Activated CD4-positive, alpha-beta T cell treated with anti-CD3 and anti-CD28 coated beads, Interleukin-2, amount 50 U/mL, for 1 hour (primary cell): ENCODE data around the gene TENM4.

Experiments
- DNase-seq: peaks from one replicate; pipeline ENCODE4 v3.0.0-alpha.2; 2020

Gene TENM4

DNA sequence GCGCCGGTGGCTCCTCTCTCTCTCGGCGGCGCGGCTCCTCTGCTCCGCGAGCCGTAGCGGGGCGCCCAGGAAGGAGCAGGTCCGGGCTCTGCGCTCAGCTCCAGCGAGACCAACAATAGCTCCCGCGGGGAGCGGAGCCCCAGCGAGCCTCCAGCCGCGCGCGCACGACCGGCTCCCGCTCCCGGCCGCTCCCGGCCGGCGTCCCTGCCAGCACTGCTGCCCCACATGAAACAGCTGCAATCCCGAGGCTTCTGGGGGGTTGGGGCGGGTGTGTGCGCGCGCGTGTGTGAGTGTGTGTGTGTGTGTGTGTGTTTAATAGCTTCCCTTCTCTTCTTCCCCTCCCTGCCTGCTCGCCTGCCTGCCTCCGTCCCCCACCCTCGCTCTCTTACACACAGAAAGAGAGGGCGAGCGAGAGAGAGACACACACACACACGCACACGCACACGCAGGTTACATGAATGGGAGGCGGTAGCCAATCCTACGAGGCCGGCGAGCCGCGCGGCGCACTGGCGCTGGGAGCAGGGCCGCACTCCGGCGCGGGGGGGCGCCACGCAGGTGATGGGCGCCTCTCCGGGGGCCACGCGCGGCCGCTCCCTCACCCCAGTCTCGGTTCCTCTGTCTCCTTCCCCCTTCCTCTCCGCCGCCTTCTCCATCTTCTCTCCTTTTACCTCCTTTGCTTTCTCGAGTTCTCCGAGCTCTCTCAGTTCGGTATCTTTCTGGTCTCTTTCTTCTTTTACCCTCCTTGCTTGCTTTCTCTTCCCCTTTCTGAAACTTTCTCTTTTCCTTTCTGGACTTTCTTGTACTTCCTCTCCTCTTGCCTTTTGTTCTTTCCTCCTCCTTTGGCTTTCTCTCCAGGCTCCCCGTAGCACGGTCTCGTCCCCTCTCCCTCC is at the start of gene TENM4:
TSS of gene TENM4 (minus strand) at position 460 of the 890 bp plus-strand sequence. CDS start 371,086 bp downstream, outside the sequence.
- no peak for DNase-seq

GRCh38 chr11:79488286-79488685 is 47.5 kb upstream of the TENM4 start:
- no peak for DNase-seq

DNA sequence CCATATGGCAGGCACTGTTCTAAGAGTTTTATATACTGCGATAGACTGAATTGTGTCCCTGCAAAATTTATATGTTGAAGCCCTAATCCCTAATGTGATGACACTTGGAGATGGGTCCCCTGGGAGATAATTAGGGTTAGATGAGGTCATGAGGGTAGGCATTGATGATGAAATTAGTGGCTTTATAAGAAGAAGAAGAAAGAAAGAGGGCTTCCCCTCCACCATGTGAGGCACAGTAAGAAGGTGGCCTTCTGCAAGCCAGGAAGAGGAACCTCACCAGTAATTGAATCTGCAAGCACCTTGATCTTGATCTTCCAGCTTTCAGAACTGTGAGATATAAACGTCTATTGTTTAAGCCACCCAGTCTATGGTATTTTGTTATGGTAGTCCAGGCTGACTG is 46.6 kb upstream of the TENM4 start:
- DNase-seq, result no peak

GRCh38 chr11:79486242-79486984 is 45.6 kb upstream of the TENM4 start:
- no peak for DNase-seq

- DNase-seq, result no peak
These were observed 44.9 kb upstream of the TENM4 start for GRCh38 chr11:79485694-79486093.

DNA sequence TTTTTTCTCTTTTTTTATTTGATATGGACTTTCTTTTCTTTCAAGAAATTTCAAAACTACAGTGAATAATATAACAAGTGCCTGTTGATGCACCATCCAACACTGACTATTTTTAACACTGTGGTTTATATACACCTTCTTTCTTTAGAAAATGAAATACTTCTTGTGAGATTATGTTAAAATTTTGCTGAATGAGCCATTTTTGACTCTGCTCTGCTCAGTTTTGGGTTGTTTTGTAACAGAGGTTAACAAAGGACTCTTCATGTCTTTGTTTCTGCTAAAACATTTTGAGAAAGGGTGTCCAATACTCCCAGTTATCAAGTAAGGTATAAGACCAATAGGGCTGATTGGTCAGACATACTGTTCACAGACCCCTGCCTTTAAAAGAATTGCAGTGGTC is 44.0 kb upstream of the TENM4 start:
- no peak for DNase-seq

DNA sequence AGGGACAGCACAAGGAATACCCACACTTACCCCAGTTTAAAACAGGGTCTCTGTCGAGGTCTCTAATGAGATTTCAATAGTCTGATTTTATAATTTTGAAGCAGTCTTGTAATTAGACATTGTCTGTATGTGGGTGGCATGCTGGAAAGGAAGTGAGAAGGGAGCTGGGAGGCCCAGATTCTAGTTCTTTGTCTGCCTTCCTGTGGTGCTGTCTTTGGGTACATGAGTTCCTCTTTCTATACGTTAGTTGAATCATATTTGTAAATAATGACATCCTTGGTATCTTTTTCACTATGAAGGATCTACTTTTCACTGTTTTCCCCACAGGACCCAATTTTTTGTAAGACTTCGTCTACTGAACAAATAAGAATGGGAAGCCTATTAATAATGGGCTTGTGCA is 42.0 kb upstream of the TENM4 start:
- DNase-seq, result no peak

DNA sequence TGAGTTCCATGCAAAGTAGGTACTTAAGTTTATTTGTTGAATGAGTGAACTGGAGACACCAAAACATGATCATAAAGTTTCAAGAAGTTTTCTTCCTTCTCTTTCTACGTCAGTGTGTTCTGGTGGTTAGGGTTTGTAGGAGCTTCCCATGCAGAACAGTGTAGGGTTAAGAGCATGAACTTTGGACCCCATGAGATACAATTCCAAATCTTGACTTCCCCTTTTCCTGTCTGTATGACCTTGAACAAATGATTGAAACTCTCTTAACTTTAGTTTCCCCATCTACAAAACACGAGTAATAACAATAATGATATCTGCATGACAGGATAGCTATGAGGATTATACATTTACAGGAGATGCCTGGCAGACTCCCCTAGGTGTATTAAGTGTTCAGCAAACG is 41.0 kb upstream of the TENM4 start:
- no peak for DNase-seq

DNA sequence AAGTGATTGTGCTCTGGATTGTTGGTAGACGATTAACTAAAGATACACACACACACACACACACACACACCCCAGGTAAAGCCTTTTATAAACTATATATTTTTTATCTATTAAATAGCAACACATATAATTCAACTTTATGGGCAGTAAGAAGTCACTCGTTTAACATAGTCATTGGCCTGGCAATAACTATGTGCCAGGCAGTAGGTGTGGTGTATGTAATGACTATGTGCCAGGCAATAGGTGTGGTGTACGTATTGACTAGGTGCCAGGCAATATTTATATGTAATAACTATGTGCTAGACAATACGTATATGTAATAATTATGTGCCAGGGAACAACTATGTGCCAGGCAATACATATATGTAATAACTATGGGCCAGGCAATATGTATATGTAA is 40.0 kb upstream of the TENM4 start:
- no peak for DNase-seq

DNA sequence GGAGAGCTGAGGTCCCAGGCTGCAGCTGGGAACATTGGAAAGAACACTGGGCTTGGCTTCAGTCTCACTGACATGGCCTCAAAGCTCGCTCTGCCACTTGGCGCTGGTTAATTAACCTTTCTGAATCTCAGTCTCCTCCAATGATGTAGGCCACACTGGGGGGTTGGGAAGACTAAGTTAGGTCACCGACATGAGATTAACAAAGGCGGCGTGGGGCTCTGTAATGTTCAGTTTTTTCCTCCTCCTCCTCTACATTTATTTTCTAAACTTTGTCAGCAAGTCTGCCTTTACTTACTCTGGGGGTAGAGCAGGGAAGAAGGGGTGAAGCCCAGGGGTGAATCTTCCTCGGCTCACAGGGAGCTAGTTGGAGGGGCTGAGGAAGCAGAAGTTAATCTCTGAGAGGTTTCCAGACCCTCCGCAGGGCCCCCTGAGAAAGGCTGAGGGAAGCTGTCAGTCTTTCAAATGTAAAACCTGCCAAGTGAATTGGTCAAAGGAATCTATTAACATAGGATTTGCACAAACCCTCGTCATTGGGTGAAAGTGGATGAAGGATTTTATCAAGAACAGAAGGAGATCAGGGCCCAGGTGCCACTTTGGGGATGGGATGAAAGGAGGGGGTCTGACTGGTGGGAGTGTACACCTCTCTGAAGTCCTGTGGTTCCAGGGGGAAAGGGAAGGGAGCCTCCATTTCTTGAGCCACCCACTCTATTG is 32.1 kb upstream of the TENM4 start:
- DNase-seq, result no peak

GRCh38 chr11:79471071-79471844 is 30.4 kb upstream of the TENM4 start:
- no peak for DNase-seq

DNA sequence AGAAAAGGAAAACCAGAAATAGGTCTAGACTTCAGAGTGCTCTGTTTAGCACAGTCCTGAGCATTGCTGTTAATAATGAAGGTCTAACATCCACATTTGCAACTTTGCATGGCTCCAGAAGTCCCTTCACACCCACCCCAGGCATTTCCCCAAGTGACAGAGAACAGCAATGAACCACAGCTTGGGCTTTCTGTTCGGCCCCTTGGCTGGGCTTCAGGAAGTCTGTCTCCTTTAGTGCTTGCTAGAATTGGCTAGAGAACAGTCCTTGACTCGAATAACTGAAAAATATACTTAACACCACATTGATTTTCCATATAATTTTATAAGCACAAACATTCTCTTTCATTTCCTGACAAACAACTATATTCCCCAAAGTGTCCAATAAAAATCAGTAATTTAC is 29.3 kb upstream of the TENM4 start:
- DNase-seq, result no peak

DNA sequence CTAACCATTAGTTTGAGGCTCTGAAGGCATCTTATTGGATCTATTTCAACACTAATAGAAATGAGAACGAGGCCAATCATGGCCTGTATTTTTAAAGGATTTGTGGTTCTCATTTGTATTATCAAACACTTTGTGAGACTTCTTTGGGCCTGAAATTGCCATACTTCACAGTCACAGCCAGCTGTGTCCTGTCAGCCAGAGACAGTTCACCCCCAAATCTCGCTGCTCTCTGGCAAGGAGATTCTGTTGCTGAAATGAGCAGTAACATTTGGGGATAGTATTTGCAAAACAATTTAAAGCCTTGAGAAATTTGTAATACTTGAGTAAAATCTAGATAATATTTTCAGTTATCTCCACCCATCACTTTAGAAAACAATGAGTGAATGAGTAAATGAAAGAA is 26.9 kb upstream of the TENM4 start:
- no peak for DNase-seq

DNA sequence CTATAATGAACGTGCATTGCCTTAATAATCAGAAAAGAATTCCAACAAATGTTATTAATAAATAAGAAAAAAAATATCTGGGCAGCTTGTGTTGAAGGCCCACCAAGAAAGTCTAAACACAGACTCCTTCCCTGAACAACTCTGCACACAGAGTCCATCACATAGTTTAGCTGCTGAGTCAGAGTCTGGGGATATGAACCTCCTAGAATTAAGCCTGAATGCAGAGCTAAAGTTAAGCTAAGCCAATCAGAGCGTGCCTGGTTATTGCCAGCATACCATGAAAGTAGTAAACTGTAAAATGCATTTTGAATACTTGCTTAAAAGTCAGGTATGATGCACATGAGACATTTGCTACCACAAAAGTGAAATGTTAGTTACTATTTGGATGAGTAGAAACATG is 25.6 kb upstream of the TENM4 start:
- no peak for DNase-seq

GRCh38 chr11:79465160-79465559 is 24.3 kb upstream of the TENM4 start:
- DNase-seq, result no peak

DNA sequence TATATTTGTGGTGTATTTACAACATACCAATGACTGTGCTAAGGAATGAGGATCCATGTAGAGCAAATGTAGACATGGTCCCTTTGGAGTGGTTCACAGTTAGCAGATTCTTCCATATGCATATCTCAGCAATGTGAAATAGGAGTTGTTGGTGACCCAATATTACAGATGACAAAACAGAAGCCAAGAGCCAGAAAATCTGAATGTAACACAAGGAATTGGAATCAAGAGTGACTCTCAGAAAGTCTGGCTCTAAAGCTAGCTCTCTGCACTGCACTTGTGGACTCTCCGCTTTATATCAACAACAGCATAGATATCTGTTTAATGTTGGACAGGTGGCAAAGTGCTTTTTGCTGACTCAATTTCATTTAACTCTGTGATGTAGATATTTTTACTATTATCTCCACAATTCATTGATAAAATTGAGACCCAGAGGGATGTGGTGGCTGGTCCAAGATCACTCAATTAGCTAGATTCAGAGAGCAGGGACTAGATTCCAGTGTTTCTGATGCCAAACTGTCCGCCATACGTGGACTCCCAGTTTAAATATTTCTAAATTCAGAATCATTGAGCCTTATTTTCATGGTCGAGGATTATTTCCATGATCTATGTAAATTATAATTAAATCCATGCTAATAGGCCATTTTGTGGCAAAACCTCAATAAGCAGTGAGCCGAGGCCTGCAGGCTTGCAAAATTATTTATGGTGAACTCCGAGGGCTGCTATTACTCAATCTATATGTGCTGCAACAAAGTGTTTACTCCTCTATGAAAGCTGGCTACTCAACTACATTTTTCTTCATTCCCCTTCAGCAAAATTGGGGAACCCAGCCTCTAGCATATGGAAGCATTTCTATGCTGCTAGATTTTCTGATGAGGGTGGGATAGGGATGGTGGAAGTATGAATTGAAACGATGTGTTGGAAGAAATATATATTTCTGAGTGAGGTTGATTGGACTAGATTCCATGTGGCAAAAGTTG is 21.1 kb upstream of the TENM4 start:
- DNase-seq, result no peak

GRCh38 chr11:79461144-79461543 is 20.3 kb upstream of the TENM4 start:
- DNase-seq, result no peak

DNA sequence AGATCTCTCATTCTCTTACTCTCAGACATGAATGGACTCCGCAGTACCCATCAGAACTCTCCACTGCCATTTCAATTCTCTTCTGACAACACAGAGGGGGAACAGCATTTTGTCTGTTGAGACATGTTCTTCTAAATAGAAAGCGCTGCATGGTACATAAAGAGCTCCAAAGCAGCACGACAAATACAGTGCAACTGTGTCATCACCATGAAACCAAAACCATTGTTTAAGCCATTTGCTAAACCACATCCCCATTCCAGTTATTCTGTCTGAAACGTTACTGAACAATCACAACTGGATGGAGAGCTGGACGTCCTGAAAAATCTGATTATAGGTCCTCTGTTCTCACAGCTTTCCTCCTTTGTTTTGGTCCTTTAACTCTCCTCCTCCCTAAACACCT is 17.9 kb upstream of the TENM4 start:
- no peak for DNase-seq

DNA sequence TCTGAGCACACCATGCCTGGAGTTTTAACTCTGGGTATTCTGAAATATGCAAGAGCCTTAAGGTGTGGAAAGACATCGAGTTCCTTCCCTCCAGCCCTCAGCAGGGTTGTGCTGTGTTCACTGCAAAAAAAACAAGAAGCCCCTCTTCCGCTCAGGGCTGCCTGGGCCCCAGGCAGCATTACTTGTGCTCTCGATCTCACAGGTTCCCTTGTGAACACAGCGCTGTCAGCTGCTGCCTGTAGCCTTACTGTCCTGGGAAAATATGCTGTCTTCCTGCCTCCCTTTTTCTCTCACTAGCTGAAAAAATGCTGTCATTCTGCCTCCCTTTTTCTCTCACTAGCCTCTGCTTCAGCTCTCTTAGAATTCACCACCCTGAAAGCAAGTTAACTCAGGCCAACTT is 15.7 kb upstream of the TENM4 start:
- DNase-seq, result no peak

DNA sequence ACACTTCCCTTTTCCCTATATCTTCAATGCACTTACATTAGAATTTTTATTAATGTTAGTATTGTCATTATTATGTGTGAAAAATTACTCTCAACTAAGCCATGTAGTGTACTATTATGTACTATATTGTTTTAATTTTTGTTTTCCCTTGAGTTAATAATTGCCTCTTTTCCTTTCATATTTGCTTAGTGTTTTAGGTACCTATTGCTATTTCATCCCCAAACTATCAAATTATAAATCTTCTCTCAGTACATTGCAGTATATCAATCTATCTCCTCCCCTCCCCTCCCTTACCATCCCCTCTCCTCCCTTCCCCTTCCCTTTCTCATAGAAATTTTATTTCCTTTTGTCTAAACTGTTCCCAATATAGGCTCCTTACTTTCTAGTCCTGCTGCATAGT is 12.8 kb upstream of the TENM4 start:
- no peak for DNase-seq

DNA sequence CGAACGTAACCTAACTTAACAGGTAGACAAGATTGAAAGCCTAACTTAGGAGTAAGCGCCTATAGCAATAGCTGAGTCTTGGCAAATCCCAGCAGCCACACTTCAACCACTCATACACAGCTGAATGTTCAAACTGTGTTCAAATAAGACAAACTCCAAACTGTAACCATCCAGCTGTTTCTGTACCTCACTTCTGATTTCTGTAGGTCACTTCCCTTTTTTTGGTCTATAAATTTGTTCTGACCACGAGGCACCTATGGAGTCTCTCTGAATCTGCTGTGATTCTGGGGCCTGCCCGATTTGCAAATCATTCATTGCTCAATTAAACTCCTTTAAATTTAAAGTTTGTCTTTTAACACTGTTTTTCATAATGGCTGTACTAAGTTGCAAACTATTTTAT is 8.2 kb upstream of the TENM4 start:
- DNase-seq, result no peak
